Left ventricle myocardium superior (tissue), 1 donor: ENCODE data around the gene HPSE2. TPM values are rescaled to one million over a fixed set of nuclear protein-coding genes. Genes with fewer than 3 reads are reported as not detected.
"Not testable (repeated sequence)": the region's sequence is repeated elsewhere in the genome, so short reads cannot be mapped to it uniquely, and the experiment has no call there.

ENCODE experiments used
- ATAC-seq: fragments of 200-7000 bp; cut with Tn5 transposase; one replicate; pipeline ENCODE4 v1.9.1; 2020; ENCODE audit warnings: mild to moderate bottlenecking, moderate library complexity
- DNase-seq: peaks from one replicate; pipeline ENCODE4 v3.0.0-alpha.2; 2020
- intact Hi-C: fragments of 100-400 bp; cut with micrococcal nuclease; formaldehyde crosslinking; loops from one replicate; pipeline ENCODE4 v1.11.0; 2022
- long read RNA-seq: library from polyadenylated mRNA; unstranded; transcript quantifications from one replicate; pipeline ENCODE4 v2.0.0, GENCODE V29; 2021
- total RNA-seq: library from RNA; stranded (reverse); fragmentation: NEBNext Ultra II Directional; extraction: Animal tissue kit (Norgen Biotek cat#: 25700); gene quantifications from one replicate; pipeline ENCODE4 v1.2.1, GENCODE V29; 2021
- donor health status: DM: no; HTN: yes; CAD: no; lungs with severe emphysema.

HPSE2 gene
- total RNA-seq, result not detected
- long read RNA-seq, result 0 reads

- intact Hi-C loops, result no loop called here
Measured at GRCh38 chr10:99235658-99236626, at the start of gene HPSE2. Gene HPSE2, minus strand, starts transcription at chr10:99235852.

GRCh38 chr10:99280472-99280871 is 44.8 kb upstream of the HPSE2 start:
- ATAC-seq (no peak), DNase-seq (no peak)
- intact Hi-C loops, result no loop called here

More at GRCh38 chr10:99235658-99236626, at the start of gene HPSE2:
- ATAC-seq (no peak), DNase-seq (no peak)

- DNase-seq (no peak), ATAC-seq (no peak)
- intact Hi-C loops, result no loop called here
Measured at GRCh38 chr10:99279626-99280111, 44.0 kb upstream of the HPSE2 start.

DNA sequence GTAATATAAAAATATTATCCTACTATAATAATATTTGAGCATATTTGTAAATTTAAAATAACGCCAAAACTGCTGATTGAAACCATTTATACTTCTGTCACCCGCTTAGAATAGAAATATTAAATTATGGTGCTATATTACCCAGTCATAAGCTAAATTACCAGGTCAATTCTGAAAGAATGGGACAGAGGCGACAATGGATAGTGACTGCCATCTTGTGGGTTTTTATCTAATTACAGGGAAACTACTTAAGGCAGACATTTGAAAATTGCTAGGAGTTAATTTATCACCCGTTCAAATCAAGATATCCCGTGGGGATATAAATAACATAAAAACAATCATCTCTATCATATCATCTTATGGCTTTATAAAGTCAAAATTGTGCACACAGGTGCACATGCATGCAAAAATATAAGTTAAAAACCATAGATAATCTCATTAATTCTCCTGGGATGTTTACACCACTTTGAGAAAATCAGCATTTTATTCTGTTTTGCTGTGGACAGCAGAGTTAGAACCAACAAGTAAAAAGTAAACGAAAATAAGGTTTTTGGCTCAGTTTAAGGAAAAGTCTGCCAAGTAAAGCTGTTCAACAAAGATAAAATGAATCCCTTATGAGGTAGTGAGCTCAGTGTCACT is 41.3 kb upstream of the HPSE2 start:
- intact Hi-C loops, result no loop called here
- DNase-seq (no peak), ATAC-seq (no peak)

- DNase-seq, result no peak
- ATAC-seq, result no peak
- intact Hi-C loops, result no loop called here
Measured at GRCh38 chr10:99266383-99266782, 30.7 kb upstream of the HPSE2 start.

- DNase-seq, result no peak
- intact Hi-C loops, result no loop called here
- no peak for ATAC-seq
Measured at GRCh38 chr10:99248824-99249223, 13.2 kb upstream of the HPSE2 start.

DNA sequence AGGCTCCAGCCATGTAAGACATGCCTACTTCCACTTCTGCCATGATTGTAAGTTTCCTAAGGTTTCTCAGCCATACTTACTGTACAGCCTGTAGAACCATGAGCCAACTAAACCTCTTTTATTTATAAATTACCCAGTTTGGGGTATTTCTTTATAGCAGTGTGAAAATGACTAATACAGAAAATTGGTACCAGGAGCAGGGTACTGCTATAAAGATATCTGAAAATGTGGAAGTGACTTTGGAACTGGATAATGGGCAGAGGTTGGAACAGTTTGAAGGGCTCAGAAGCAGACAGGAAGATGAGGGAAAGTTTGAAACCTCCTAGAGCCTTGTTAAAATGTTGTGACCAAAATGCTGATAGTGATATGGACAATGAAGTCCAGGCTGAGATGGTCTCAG is 12.2 kb upstream of the HPSE2 start:
- ATAC-seq, DNase-seq, intact Hi-C loops: not testable (repeated sequence)

GRCh38 chr10:99236627-99237309 is 1.1 kb upstream of the HPSE2 start:
- no peak for DNase-seq
- ATAC-seq, result no peak
- intact Hi-C loops, result no loop called here

- intact Hi-C loops, result no loop called here
- DNase-seq, result no peak
- no peak for ATAC-seq
Measured at GRCh38 chr10:99234791-99235657, 628 bp downstream of the HPSE2 start.

GRCh38 chr10:99234041-99234790 is 1.4 kb downstream of the HPSE2 start:
- intact Hi-C loops, result no loop called here
- ATAC-seq, result peak; percentile 75
- peak; percentile 67 for DNase-seq

- DNase-seq (no peak), ATAC-seq (no peak)
- intact Hi-C loops, result no loop called here
Measured at GRCh38 chr10:99233689-99234037, 2.0 kb downstream of the HPSE2 start.

DNA sequence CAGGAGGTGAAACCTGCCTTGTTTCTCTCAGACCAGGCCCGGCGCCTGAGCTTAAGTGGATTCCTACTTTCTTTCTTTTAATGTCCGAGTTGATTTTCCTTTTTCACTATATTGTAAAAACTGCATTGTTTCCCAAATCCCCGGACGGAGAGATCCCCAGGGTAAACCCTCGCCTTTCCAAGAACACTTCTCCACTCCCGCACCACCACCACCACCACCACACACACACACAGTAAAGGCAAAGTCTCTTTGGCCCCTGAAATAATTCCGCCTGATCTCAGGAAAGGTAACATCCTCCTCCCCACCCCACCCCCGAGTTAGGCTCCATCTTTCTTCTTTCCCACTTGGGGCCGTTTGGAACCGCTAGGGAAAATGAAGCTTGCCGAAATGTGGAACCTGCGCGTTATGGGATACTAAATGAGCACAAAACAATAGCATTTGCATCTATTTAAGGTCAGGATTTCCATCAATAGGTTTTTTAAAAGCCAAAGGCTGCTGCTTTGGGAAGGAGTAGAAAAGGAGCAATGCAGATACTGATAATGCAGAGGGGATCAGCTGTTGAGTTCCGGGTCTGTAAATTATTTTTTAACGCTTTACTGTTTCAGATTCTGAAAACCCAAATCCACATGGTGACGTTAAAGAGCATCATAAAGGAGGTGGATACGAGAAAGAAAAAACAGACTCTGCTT is 2.5 kb downstream of the HPSE2 start:
- ATAC-seq, result no peak

GRCh38 chr10:99232360-99232999 is 3.2 kb downstream of the HPSE2 start:
- intact Hi-C loops, result no loop called here
- ATAC-seq, result no peak
- no peak for DNase-seq

More for the DNA sequence above, 2.5 kb downstream of the HPSE2 start:
- no peak for DNase-seq
- intact Hi-C loops, result no loop called here

DNA sequence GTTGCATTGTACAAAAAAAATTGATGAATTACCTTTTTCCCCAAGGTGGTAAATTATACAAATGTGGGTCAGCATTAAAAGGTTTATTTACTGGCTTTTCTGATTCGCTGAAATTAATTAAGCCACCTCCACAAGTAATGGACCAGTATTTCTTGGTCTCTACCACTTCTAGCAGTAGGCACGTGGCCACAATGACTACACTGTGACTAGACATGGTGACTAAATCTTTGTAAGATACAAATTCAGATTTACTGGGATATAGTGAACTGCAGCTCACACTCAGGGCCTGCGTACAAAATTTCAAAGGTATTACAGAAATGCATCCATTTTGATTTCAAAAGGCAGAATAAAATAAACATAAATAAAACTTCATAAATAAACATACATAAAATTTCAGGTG is 10.9 kb downstream of the HPSE2 start:
- DNase-seq, result no peak
- intact Hi-C loops, result no loop called here
- ATAC-seq, result no peak

DNA sequence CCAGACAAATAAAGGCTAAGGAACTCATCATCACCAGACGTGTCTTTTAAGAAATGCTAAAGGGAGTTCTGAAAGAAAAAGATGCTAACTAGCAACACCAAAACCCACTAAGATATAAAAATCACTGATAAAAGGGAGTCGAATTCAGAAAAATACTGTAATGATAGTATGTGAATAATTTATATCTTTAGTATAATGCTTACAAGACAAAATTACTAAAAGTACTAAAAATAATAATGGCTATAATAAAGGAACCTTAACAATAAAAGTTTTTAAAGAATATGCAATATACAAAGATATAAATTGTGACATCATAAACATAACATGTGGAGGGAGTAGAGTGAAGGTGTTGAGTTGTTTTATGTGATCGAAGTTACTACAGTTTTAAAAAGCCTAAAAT is 28.3 kb downstream of the HPSE2 start:
- intact Hi-C loops, result no loop called here
- DNase-seq (no peak), ATAC-seq (no peak)

- DNase-seq (no peak), ATAC-seq (no peak)
- intact Hi-C loops, result no loop called here
Measured at GRCh38 chr10:99203310-99203709, 32.3 kb downstream of the HPSE2 start.

- intact Hi-C loops, result no loop called here
Measured at GRCh38 chr10:99172950-99173349, 62.7 kb downstream of the HPSE2 start.

More at GRCh38 chr10:99172950-99173349, 62.7 kb downstream of the HPSE2 start:
- DNase-seq (no peak), ATAC-seq (no peak)
